GM19463 (cell line): ENCODE results near the gene SRXN1.

ENCODE experiments used
- ATAC-seq: cut with Tn5 transposase; IDR thresholded peaks from one replicate; pipeline ENCODE4 v1.9.1; 2021; ENCODE audit warnings: mild to moderate bottlenecking, moderate library complexity; ENCODE audit not compliant: unreplicated experiment

The SRXN1 gene

DNA sequence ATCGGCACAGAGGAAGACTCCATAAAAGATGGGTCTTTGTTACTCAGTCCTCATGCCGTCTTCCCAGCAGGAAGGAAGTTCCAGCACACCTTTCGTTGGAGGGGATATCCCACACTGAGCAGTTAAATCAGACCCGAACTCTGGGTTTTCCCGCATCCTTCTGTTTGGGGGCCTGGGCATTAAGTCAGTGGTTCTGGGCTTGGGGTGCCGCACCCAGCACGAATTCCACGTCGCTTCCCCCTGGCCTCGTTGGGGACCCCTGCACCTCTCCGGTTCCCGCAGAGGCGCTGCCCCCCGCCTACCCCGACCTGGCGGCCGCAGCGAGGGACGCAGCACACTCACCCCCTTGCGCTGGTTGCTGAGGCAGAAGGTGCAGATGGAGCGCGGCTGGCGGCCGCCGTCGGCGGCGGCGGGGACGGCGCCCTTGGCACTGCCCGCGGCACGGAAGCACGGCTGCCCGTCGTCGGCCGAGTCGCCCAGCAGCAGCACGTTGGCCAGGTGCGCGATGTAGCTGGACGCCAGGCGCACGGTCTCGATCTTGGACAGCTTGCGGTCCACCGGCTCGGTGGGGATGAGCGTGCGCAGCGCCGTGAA, 43.5 kb downstream of the SRXN1 start:
- no peak for ATAC-seq

DNA sequence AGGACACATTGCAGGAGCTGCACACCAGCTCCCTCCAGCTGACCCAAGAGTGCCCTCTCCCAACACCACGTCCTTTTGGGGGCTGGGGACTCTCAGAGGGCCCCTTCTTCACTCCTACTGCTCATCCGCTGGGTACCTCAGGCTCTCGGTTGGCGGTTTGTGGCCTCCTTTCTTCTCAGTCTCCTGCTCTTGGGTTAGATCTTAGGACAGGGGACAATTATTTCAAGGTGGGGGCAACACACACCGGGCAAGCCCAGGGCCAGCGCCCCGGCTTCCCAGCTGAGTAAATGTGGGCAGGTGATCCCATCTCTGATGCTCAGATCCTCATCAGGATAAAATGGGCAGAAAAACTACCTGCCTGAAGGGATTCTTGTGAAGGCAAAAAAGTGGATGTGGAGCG, 44.0 kb downstream of the SRXN1 start:
- ATAC-seq = no peak

DNA sequence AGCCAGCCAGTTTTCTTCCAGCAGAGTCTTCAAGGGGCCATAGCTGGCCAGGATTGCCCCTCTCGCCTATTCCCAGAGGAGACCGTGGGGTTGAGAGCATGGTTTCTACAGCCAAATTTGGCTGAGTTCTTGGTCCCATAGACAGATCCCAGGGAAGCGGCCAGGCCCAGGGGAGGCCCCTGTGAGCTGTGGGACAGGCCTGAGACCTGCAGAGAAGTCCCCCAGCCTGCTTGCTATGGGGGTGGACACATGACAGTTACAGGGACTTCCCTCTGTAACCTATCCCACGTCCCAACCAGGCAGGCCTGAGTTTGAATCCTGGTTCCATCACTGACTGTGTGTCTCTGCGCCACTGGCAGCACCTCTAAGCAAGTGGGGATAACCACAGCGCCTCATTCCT, 45.5 kb downstream of the SRXN1 start:
- ATAC-seq = no peak

DNA sequence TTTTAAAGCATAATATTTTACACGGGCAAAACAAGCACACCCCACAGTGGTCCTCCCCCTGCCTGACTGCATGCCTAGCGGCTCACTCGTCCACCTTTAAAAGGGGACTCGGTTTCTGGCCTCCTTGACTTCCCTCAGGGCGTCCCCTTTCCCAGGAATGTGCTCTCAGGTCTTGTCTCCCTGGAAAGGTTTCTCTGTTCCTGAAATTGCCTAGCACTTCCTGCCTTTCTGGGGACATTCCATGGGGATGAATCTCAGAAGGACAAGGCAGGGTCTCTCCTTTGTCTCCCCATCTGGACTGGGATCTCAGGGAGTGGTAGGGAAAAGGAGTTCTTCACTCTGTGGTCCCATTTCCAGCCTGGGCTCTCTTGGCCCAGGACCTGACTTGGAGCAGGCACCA, 47.8 kb downstream of the SRXN1 start:
- no peak for ATAC-seq

DNA sequence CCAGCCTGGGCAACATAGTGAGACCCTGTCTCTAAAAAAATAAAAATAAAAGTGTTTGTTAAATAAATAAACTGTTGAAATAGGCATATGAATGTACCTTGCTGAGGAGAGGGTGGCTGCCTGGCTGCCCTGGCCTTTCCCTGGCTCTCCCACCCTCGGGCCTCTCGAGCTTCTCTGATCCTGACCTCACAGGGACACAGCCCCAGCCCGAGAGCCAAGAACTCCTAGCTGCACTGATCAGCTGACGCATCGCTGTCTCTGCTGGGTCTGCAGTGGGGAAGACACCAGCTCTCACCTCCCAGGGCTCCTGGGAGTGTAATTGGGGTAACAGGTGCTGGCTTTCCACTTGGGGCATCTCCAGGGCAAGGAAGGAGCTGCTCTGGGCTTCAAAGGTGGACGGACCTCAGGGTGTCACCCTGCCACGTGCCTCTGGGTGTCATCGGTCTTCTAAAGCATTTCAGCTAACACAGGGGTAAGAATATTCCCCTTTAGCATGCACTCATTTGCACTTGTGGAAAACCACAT, 49.8 kb downstream of the SRXN1 start:
- ATAC-seq = no peak

DNA sequence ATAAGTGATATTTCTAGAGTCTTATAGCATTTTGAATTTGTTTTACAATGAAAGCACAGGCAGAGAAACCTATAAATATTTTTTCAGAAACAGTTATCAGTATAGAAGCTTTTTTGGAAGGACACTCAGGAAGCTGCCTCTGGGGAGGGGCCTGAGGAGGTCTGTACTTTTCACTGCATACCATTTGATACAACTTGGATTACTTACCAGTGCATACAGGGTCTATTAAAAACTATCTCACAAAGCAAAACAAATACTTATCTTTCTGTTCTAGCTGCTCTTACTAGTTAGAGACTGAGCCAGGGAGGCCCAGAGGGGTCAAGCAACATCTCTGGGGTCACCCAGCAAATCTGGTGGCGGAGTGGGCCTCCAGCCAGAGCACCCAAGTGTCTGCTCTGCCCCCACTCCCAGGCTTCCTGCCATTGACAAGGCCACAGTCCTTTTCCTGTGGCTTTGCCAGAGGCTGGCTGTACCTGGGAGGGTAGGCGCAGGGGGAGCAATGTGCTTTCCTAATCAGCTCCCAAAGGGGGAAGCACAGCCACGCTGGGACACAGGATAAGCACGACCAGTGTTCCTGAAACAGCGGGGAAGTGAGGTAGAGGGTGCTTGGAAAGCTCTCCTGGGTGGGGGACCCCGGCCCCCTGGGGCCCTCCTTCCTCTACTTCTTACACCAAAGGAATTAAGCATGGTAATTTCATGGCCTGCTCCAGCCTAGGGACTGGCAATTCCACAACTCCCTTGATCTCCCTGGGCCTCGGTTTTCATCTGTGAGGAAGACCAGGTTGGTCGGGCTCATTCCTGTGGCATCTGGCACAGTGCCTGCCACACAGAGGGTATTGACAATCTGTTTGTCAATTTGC, 50.7 kb downstream of the SRXN1 start:
- no peak for ATAC-seq

DNA sequence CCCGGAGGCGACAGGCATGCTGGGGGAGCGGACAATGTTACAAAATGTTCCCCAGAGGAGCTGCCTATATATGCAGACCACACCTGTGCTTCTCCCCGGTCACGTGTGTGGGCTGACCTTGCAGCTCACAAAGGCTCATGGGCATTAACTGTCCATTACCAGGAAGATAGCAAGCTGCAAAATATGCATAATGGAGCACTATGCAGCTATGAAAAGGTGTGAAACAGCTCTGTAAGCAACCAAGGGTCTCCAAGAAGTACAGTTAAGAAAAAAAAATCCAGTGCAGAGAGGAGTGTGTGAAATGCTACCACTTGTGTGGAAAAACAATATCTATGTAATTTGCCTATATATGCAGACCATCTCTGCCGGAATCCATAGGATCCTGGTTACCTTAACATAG, 52.3 kb downstream of the SRXN1 start:
- no peak for ATAC-seq

DNA sequence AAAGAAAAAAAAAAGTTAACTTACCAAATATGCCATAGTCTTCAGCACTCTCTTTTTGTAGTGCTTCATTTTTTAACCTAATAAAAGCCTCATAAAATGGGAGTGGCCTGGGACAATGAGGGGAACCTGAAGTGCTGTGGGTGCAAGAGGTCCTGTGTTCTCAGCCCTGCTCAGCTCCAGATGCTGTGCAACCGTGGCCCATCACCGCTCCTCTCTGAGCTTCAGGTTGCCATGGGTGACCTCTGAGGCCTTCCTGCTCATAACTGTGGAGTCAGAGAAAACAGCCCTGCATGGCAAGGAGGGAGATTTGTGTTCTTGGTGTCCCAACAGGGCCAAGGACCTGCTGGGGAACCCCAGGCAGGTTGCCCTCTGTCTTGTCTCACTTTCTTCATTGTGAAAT, 52.9 kb downstream of the SRXN1 start:
- ATAC-seq = no peak

DNA sequence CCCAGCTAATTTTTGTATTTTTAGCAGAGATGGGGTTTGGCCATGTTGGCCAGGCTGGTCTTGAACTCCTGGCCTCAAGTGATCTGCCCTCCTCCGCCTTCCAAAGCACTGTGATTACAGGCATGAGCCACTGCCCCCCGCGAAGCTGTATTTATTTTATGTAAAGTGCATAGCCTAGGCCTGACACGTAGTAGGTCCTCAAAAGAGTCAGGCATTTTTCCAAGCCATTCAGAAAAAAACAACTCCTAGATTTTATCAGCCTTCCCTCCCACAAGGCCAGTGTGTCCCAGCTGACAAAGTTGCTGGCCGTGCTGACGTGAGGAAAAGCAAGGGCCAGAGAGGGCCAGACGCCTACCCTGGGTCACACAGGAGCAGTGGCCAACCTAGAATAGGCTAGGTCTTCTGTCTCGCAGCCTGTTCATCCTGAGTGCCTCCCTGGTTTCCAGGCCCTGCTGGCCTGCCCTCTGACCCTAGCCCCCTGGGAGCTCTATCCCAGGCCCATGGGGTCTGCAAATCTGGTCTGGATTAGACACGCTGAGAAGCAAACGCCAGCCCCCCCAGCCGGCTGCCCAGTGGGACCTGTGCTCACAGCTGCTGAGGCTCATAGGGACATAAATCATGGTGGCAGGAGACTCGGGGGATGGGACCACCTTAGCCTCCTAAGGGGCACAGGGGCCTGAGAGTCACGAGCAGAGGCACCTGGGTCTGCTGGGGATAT, 54.7 kb downstream of the SRXN1 start:
- no peak for ATAC-seq

DNA sequence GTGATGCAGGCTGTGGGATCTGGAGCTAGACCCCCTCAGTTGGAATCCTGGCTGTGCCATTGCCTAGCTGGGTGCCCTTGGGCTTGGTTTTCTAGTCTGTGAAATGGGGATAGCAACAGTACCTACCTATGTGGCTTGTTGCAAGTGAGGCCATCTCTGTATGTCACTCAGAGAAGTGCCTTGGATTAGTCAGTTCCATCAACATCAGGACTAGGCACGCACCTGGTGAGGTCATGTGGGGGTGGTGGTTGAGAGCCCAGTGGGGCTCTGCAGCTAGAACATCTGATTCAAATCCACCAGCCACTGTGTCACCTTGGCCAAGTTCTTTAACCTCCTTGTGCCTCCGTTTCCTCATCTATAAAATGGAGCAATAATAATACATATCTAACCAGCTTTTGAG, 55.4 kb downstream of the SRXN1 start:
- no peak for ATAC-seq
